CD4-positive, alpha-beta T cell treated with Interleukin-12 subunit alpha and Interleukin-12 subunit beta, for 1 hour (primary cell): ENCODE measurements around the gene KRTAP10-3.
A peak's percentile ranks its signal among the peaks of the same experiment; 100 is the strongest.
"Not testable (repeated sequence)": the region's sequence is repeated elsewhere in the genome, so short reads cannot be mapped to it uniquely, and the experiment has no call there.

Experiments
- DNase-seq: peaks from one replicate; pipeline ENCODE4 v3.0.0-alpha.2; 2020

The KRTAP10-3 gene

DNA sequence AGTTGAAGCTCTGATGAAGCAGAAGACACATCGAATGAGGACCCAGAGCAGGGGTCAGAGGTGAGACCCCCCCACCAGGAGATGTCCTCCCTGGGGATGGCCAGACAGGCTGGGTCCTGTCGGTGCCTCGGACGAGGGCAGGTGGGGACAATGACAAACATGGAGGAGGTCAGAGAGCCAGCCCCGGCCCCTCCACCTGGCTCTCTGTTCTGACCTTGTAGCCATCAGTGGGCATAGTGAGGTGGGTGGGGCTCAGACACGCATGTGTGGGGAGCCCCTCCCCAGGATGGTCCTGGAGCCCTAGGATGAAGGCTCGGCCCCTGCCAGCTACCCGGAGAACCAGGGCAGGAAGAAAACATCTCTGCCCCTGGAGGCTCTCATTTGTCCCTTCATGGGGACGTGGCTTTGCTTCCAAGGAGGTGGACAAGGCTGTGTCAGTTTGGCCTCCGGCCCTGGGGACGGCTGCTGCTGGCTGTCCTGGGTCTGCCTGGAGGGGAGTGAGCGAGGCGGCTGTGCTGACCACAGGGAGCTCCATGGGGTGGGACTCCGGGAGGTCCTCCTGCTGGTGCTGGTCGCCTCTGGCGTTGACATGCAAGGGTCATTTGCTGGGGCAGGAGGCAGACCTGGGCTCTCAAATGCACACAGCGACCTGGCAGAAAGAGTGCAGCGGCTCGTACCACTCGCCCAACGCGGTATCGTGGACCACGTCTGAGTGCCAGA lies 31.2 kb upstream of the KRTAP10-3 start:
- no peak for DNase-seq

DNA sequence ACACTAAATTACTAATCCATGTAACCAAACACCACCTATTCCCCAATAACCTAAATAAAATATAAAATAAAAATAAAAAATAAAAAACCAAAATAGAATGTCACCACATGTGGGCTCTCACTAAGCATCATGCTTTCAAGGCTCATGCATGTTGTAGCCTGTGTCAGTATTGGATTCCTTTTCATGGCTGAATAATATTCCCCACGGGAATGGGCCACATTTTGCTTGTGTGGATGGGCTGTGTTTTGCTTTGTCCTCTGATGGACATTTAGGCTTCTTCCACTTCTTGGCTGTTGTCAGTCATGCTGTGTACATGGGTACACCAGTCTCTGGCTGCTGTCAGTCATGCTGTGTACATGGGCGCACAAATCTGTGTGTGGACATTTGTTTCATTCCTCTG lies 30.5 kb upstream of the KRTAP10-3 start:
- no peak for DNase-seq

DNA sequence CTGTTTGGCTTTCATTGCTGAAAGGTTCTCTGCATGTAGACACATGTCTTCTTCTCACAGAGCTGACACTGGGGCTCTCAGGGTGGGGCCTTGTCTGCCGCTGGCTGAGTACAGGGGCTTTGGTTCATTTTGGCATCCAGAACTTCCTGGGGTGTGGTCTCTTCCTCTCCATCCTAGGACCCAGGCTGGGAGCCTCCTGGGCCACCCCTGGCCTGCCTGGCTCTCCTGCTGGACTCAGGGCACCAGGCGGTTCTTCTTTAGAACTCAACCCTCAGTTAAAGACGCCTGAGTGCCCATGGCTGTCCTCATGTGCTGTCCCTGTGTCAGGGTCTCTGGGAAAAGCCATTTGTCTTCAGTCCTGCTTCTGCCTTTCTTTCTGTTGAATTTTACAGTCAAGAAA lies 27.3 kb upstream of the KRTAP10-3 start:
- DNase-seq: no peak

DNA sequence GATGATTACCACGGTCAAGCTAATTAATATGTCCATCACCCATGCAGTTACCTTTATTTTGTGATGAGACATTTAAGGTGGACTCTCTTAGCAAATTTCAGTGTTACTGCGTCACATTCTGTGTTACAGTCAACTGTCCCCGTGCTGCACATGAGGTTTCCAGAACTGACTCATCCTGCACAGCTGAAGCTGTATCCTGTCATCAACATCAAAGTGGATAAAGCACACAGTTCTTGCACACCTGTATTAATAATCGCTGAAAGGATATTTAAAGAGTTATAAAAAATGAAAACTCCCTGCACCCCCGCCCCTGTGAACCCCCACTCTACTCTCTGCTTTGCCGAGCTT lies 25.2 kb upstream of the KRTAP10-3 start:
- peak; percentile 30 for DNase-seq

DNA sequence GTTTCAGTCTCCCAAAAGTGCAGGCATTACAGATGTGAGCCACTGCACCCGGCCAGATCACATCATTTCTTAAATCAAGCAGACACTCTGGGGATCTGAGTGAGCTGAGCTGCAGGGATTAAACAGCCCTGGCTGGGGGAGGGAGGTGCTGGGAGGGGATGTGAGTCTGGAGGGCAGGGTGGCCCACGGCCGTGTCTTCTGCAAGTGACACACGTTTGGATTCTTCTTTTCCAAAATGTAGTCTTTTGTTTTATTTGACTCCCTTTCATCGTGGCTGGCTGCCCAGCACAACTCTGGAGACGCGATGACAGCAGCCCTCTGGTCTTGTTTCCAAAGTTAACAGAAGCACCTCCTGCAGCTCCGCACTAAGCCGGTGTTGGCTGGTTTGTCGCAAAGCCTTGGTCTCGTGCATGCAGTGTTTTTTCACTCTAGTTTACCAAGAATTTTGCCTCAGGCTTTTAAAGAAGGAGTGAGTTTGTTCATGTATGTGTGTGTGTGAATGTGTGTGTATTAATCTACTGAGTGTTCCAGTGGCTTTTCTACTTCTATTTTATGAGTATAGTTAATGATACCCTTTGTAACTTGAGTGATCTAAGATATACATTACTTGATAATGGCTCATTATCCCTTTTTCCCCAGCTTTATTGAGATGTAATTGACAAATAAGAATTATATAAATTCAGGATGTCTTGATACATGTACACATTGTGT lies 24.6 kb upstream of the KRTAP10-3 start:
- DNase-seq: no peak

DNA sequence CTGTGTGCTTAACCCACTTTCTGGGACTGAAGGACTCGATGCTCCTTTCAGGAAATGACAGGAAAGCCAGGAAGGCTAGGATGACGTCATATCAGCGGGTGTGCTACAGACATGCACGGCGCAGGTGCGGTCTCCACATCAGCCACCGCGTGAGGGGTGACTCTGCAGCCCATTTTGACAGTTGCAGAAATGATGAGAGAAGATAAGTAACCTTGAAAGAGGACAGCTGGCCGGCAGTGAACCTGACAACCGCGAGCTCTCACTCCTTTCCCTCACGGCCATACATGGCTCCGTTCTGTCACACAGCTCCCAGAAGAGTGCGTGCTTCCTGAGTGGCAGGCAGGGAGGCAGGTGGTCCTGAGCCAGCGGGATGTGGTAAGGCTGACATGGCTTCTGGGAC lies 23.5 kb upstream of the KRTAP10-3 start:
- no peak for DNase-seq

DNA sequence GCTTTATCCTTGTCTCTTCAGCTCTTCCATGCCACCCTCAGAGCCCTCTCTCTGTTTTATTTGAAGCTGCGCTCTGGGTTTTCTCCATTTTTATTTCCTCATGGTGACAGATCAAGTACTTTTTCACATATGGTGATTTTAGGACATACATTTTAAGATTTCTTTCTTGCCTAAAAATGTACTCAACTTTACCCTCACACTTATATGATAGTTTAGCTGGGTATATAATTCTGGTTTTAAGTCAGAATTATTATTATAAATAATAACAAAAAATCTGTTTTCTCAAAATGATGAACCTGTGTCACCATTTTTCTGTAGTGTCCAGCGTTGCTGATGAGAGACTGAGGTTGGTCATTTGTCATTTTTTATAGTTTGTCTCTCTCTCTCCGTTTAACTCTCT lies 22.6 kb upstream of the KRTAP10-3 start:
- no peak for DNase-seq

DNA sequence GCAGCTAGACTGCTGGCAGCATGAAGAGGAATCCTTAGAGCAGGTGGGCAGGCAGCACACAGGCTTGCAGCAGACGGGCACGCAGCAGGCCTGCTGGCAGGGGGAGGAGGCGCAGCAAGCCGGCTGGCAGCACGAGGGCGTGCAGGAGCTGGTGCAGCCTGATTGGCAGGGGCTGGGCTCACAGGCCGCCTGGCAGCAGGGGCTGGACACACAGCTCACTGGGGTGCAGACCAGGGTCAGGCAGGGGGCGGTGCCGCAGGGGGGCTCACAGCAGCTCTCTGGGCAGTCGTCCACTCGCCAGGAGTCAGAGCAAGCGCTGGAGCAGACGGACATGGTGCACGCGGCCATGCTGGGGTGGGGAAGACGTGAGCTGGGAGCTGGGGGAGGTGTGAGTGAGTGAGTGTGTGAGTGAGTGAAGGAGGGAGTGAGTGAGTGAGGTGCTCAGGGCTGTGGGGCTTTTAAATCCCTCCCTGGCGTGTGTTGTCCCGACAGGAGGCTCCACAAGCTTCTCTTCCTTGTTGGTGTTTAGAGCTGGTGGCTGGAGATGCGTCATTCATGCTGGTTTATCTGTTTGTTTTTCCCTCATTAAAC lies 21.7 kb upstream of the KRTAP10-3 start, which contains the start of gene KRTAP10-5:
KRTAP10-5 (minus strand) TSS at position 374 of the 591 bp plus-strand sequence; CDS start at position 348, 26 bp downstream.
- DNase-seq: not testable (repeated sequence)

DNA sequence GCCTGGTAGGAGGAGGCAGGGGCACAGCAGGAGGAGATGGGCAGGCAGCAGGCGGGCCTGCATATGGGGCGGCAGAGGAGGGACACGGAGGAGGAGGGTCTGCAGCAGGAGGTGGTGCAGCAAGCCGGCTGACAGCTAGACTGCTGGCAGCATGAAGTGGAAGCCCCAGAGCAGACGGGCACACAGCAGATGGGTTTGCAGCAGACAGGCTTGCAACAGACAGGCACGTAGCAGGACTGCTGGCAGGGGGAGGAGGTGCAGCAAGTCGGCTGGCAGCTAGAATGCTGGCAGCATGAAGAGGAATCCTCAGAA lies 21.2 kb upstream of the KRTAP10-3 start:
- DNase-seq: no peak

DNA sequence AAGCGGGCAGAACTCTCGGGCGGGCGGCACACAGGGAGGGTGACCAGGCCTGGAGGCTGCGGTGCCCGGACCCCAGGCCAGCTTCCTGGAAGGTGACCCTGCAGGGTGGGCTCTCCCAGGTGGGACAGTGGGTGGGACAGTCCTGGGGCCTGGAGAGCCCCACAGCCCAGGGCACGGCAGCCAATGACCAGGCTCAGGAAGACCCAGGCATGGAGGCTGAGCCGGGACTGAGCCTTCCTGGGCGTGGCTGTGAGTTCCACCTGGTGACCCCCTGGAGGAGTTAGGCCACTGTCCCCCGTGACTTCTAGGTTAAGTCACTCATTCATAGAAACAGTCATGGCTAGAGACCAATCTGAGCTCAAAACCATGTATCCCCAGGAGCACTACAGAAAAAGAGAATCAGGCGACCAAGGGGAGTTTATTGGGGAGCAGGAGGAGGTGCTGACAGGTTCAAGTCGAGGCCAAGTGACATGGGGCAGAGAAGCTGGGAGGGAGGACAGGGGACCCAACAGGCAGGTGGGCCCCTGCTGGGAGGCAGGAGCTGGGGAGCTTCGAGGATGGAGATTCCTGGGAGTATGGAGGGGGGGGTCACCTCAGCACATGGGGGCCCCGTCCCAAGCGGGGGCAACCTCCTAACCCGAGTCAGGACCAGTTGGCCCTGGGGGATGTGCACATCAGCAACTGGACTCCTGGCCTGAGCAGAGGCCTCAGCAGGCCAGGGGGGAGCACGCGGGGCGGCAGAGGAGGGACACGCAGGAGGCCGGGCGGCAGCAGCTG lies 20.6 kb upstream of the KRTAP10-3 start:
- DNase-seq: no peak

DNA sequence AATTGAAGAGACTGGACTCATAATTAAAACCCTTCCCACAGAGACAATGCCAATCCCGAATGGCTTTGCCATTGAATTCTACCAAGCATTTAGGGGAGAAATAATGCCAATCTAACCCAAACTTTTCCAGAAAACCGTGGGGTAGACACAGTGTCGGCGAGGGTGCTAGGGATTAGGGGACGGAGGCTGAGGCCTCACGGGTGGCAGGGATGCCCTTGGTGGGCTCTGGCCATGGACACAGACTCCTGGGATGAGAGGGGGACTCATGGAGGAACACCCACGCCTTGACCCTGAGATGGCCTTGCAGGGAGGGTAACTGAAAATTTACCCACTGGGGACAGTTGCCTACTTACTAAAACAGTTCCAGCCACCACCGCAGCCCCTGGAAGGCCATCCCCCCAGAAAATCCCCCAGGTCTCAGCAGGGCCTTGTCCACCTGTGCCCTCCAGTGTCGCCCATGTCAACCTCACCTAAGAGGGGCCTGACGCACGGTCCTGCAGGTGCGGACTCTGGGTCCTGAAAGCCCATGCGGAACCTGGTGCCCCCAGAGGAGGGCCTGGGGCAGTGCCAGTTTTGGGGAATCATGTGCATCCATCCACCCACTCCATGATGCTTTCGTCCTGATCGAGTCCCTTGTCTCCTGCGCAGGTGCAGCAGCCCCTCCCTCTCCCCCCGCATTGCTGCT lies 19.9 kb upstream of the KRTAP10-3 start:
- no peak for DNase-seq

DNA sequence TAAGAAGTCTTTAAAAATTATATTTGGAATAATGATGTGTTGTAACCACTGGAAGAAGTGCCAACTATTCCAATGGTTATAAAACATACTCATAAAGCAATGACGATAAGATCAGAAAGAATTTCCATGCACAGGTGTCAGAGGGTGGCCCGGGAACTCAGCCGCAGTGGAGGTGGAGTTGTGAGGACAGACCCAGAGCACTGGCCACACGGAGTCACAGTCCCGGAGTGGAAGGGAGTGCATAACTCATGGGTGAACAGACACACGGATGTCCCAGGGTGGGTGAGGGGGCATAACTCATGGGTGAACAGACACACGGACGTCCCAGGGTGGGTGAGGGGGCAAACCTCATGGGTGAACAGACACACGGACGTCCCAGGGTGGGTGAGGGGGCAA lies 17.4 kb upstream of the KRTAP10-3 start:
- no peak for DNase-seq

DNA sequence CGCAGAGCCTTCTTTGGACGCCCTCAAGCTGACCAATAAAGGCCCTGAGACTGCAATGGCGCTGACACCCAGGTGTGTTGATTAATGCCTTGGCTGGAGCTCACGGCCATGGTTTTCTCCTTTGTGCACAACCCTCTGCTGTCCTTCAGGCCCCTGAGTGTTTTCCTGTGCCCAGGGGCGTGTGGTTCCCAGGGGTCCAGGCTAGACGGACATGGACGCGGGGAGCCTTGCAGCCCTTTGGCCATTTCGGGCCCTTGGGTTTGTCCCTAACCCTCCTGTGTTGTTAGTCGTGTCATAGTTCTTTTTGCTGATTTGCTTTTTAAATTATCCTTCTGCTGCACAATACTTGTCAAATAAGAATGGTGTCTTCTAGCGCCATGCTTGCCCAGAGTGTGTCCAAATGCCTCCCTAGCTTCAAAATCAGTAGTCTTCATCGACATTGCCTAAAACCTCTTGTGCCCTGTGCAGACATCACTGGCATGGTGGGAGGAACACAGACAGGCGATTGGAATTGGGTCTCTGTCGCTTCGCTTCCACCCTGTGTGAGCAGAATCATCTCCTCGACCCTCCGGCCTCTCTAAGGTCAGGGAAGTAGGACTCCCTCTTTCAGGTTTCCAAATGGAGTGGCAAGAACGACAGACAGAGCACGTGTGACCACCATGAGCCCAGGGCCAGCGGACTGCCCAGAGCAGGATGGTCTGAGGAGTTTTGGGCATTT lies 16.9 kb upstream of the KRTAP10-3 start:
- DNase-seq: no peak

DNA sequence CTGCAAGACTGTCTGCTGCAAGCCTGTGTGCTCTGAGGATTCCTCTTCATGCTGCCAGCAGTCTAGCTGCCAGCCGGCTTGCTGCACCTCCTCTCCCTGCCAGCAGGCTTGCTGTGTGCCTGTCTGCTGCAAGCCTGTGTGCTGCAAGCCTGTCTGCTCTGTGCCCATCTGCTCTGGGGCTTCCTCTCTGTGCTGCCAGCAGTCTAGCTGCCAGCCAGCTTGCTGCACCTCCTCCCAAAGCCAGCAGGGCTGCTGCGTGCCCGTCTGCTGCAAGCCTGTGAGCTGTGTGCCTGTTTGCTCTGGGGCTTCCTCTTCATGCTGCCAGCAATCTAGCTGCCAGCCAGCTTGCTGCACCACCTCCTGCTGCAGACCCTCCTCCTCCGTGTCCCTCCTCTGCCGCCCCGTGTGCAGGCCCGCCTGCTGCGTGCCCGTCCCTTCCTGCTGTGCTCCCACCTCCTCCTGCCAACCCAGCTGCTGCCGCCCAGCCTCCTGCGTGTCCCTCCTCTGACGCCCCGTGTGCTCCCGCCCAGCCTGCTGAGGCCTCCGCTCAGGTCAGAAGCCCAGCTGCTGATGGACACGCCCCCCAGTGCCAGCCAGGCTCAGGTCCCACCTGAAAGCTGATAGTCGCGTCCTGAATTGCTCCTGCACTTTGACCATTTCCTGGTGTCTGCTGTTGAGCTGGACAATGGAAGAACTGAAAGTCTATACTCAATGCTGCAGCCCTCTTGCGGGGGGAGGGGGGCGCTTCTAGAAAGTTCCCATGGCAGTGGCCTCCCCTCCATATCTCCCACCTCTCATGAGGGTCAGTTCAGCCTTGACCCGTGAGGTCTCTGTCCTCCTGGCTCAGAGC lies 16.1 kb upstream of the KRTAP10-3 start:
- no peak for DNase-seq

DNA sequence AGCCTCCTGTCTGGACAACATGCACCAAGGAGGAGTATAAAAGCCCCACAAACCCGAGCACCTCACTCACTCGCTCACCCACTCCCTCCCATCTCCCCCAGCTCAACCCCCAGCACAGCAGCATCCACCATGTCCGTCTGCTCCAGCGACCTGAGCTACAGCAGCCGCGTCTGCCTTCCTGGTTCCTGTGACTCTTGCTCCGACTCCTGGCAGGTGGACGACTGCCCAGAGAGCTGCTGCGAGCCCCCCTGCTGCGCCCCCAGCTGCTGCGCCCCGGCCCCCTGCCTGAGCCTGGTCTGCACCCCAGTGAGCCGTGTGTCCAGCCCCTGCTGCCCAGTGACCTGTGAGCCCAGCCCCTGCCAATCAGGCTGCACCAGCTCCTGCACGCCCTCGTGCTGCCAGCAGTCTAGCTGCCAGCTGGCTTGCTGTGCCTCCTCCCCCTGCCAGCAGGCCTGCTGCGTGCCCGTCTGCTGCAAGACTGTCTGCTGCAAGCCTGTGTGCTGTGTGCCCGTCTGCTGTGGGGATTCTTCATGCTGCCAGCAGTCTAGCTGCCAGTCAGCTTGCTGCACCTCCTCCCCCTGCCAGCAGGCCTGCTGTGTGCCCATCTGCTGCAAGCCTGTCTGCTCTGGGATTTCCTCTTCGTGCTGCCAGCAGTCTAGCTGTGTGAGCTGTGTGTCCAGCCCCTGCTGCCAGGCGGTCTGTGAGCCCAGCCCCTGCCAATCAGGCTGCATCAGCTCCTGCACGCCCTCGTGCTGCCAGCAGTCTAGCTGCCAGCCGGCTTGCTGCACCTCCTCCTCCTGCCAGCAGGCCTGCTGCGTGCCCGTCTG lies 15.2 kb upstream of the KRTAP10-3 start, which contains the start of gene KRTAP10-4:
KRTAP10-4 (plus strand) TSS at position 100 of the 827 bp plus-strand sequence; CDS start at position 130, 30 bp downstream.
- not testable (repeated sequence) for DNase-seq

DNA sequence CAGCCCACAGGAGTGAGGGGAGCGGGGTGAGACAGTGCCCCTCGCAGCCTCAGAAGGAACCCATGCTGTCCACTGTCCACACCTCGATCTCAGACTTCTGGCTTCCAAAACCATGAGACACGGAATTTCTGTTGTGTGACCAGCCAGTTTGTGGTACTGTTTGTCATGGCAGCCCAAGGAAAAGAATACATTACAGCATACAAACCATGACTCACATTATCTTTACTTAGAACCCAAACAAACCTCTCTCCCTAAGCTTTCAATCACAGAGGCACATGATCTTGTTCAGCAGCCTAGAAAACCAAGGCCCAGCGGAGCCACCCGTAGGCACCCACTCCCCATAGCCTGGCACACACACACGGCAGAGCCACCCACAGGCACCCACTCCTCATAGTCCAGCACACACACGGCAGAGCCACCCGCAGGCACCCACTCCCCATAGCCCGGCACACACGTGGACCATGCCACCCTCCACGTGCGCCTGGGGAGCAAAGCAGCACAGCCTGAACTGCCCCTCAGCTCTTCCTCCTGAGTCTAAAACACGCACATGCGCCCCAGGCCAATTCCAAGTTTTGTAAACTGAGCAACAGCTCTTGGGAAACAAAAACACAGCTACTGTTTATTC lies 14.5 kb upstream of the KRTAP10-3 start:
- no peak for DNase-seq

DNA sequence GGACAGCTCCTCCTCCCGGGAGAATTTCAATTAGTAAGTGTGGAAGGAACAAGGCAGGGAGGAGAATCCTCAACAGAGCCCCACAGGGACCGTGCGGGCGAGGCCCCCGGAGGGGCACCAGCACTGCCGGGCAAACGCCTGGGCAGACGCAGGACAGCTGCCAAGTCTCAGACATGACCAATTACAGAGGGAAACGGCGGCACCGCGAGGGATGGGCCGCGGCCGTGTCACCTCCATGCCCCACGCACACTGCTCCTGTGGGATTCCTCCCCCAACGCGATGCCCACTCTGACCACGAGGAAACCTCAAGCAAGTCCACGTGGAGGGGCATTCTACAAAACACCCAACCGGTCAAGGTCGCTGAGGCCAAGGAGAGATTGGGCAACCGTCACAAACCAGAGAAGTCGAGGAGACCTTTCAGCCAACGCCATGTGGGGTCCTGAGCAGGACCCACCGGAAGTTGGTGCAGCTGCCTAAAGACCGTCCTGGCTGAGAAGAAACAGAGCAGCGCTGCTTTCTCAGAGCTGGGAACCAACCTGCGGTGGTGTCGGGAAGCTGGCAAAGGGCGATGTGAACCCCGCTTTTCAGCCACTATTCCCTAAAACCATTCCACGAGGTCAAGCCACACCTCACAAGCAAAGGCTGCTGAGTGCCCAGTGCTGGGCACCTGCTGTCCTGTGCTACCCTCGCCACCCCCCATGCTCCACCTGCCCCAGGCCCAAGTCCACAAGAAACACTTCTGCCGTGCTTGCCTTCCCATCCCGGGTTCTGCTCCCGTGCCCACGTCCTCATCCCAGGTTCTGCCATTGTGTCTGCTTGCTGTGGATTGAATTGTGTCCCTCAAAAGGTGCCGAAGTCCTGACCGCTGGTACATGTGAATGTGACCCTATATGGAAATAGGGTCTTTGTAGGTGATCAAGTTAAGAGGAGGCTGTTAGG lies 13.5 kb upstream of the KRTAP10-3 start:
- no peak for DNase-seq

DNA sequence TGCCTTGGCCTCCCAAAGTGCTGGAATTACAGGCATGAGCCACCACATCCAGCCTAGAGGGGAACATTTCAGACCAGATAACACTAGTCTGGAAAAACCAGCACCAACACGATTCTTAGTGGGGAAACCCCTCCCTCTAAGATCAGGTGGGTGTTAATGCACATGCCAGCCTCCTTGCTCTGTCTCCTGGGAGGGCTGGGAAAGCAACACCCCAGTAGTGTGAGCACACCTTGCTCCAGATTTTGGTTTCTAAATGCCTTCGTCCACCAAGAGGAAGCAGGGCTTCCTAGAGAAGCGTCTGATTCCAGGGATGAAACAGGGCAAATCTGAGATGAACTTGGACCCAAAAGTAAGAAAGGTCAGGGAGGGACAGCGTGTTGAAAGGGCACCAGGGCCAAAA lies 12.7 kb upstream of the KRTAP10-3 start:
- DNase-seq: no peak
